Bronchial epithelial cell (primary cell): Measurements from ENCODE around the gene MARS1. TPM values are rescaled to one million over a fixed set of nuclear protein-coding genes. Genes with fewer than 3 reads are reported as not detected.

Experiments
- DNase-seq: peaks from one replicate; pipeline ENCODE4 v3.0.0-alpha.2; 2010; ENCODE audit warnings: low read depth
- FAIRE-seq: peaks from 2 replicates; lab custom pipeline; 2011; peaks lifted over from hg19 to GRCh38; lab: Jason Lieb, UNC
- H3K27me3 ChIP-seq: 2 replicates; pipeline ENCODE4 v1.5.1; 2011; ENCODE audit warnings: low read length; ENCODE audit not compliant: control insufficient read depth, insufficient read depth
- H3K36me3 ChIP-seq: 2 replicates; pipeline ENCODE4 v1.5.1; 2011; ENCODE audit warnings: low read length; ENCODE audit not compliant: control insufficient read depth, insufficient read depth
- H3K4me3 ChIP-seq: 2 replicates; pipeline ENCODE4 v1.5.1; 2011; ENCODE audit warnings: mild to moderate bottlenecking, low read depth, low read length, control low read depth
- CTCF ChIP-seq: IDR thresholded peaks from 2 replicates; pipeline ENCODE4 v1.5.1; 2011; ENCODE audit warnings: mild to moderate bottlenecking, moderate library complexity, low read length, control low read depth, inconsistent platforms; ENCODE audit not compliant: insufficient read depth, severe bottlenecking
- total RNA-seq: library from RNA; depleted of rRNA; stranded (reverse); fragments of >200 nt; gene quantifications from 2 replicates; pipeline ENCODE4 v1.2.1, GENCODE V29; 2014

The MARS1 gene
- total RNA-seq, 1 donor from 2014 or later, result 374 TPM

- H3K27me3 ChIP-seq, result no peaks in the 10 kb centered on the region
- H3K36me3 ChIP-seq, result peaks cover 48% of the 10 kb centered on the region
- no peak for TF ChIP-seq CTCF
- no peak for FAIRE-seq
- no peak overlapping the region for H3K4me3 ChIP-seq
- DNase-seq, result no peak
These were observed 42.7 kb downstream of the MARS1 start for GRCh38 chr12:57530396-57531142.

GRCh38 chr12:57531836-57532235, 44.0 kb downstream of the MARS1 start:
- TF ChIP-seq CTCF, result no peak
- Histone ChIP-seq H3K27me3 (no peaks in the 10 kb centered on the region), H3K4me3 (no peak overlapping the region), H3K36me3 (peaks cover 42% of the 10 kb centered on the region)
- FAIRE-seq, result no peak
- no peak for DNase-seq

GRCh38 chr12:57533108-57533507, 45.2 kb downstream of the MARS1 start:
- no peak for TF ChIP-seq CTCF
- no peak for DNase-seq
- Histone ChIP-seq H3K36me3 (peaks cover 41% of the 10 kb centered on the region), H3K27me3 (no peaks in the 10 kb centered on the region), H3K4me3 (no peak overlapping the region)
- FAIRE-seq, result no peak

- no peak for FAIRE-seq
- Histone ChIP-seq H3K27me3 (no peaks in the 10 kb centered on the region), H3K4me3 (no peak overlapping the region), H3K36me3 (peaks cover 33% of the 10 kb centered on the region)
- TF ChIP-seq CTCF, result no peak
- DNase-seq, result no peak
These were observed 46.4 kb downstream of the MARS1 start for GRCh38 chr12:57534250-57534649.

GRCh38 chr12:57534991-57535543, 47.2 kb downstream of the MARS1 start:
- FAIRE-seq, result no peak
- no peak for DNase-seq
- no peak for TF ChIP-seq CTCF
- no peak overlapping the region for H3K4me3 ChIP-seq
- H3K27me3 ChIP-seq, result no peaks in the 10 kb centered on the region
- H3K36me3 ChIP-seq, result peaks cover 34% of the 10 kb centered on the region
